ENCODE measurements around the gene CCDC127.

DNA sequence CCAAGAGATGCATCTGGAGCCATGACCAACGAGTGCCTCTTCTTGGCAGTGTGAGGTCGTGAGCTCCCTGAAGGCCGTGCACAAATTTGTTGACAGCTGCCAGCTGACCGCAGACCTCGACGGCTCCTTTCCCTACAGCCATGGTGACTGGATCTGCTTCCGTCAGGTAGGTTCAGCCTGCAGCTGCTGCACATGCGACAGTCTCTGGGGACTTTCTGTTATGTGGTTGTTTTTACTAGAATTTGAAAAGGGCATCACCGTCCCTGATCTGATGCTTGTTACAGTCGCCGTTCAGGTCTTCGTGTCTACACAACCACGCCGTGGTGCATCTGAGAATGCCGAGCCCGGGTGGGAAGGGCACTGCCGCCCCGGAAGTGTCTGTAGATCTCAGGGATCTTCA lies 63.1 kb downstream of the CCDC127 start:
- TF ChIP-seq, protein P1, sequence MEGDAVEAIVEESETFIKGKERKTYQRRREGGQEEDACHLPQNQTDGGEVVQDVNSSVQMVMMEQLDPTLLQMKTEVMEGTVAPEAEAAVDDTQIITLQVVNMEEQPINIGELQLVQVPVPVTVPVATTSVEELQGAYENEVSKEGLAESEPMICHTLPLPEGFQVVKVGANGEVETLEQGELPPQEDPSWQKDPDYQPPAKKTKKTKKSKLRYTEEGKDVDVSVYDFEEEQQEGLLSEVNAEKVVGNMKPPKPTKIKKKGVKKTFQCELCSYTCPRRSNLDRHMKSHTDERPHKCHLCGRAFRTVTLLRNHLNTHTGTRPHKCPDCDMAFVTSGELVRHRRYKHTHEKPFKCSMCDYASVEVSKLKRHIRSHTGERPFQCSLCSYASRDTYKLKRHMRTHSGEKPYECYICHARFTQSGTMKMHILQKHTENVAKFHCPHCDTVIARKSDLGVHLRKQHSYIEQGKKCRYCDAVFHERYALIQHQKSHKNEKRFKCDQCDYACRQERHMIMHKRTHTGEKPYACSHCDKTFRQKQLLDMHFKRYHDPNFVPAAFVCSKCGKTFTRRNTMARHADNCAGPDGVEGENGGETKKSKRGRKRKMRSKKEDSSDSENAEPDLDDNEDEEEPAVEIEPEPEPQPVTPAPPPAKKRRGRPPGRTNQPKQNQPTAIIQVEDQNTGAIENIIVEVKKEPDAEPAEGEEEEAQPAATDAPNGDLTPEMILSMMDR (conservative IDR thresholded peaks at IDR 0.05; ENCODE audit: low read depth, low read length), result no peak
- TF ChIP-seq EZH2 (IDR thresholded peaks at IDR 0.05; ENCODE audit: low read length, unreplicated experiment), result no peak
